ENCODE data around the gene PEPD. TPM values are rescaled to one million over a fixed set of nuclear protein-coding genes. Genes with fewer than 3 reads are reported as not detected.

The PEPD gene
- total RNA-seq, 4 donors from 2014 or later, result 92.6 to 323 (median 218) TPM

GRCh38 chr19:33509774-33510173 is 11.8 kb downstream of the PEPD start:
- in situ Hi-C loops (cut with MboI; ENCODE audit: low pct_ligation_motif_present in 1 of 4, low pct_unique_long_range_greater_than_20kb in 1 of 4, low sequenced_read_pairs in 3 of 4), result no loop called here
- Histone ChIP-seq H3K4me1 (no peaks in the 10 kb centered on the region), H3K36me3 (no peaks in the 10 kb centered on the region), H3K27me3 (no peaks in the 10 kb centered on the region), H3K9me3 (no peaks in the 10 kb centered on the region), H3K27ac (no peak overlapping the region), H3K4me3 (no peak overlapping the region)
- DNase-seq, result no peak
- WGBS, 2 donors (ENCODE audit: low coverage in 1 of 2), result 91% methylated on average over 14 of the region's 15 CpGs; no CpG with 5 or more reads in 1 of the 2 donors
- intact Hi-C loops (cut with DNase I; ENCODE audit: low total_unique reads), result no loop called here
- no peak for TF ChIP-seq CTCF (IDR thresholded peaks at IDR 0.05)
- TF ChIP-seq POLR2A (IDR thresholded peaks at IDR 0.05), result no peak
- TF ChIP-seq EP300 (IDR thresholded peaks at IDR 0.05; ENCODE audit: low read depth), result no peak
- no peak for TF ChIP-seq POLR2AphosphoS5 (IDR thresholded peaks at IDR 0.05)

GRCh38 chr19:33508941-33509614 is 12.5 kb downstream of the PEPD start:
- H3K4me1 ChIP-seq, result no peaks in the 10 kb centered on the region
- in situ Hi-C loops (cut with MboI; ENCODE audit: low pct_ligation_motif_present in 1 of 4, low pct_unique_long_range_greater_than_20kb in 1 of 4, low sequenced_read_pairs in 3 of 4) (no loop called here), intact Hi-C loops (cut with DNase I; ENCODE audit: low total_unique reads) (no loop called here)
- no peaks in the 10 kb centered on the region for H3K9me3 ChIP-seq
- no peaks in the 10 kb centered on the region for H3K27me3 ChIP-seq
- no peak overlapping the region for H3K4me3 ChIP-seq
- 57% methylated on average over 12 of the region's 12 CpGs; no CpG with 5 or more reads in 1 of the 2 donors for whole genome bisulfite sequencing, 2 donors (ENCODE audit: low coverage in 1 of 2)
- no peaks in the 10 kb centered on the region for H3K36me3 ChIP-seq
- H3K27ac ChIP-seq, result no peak overlapping the region
- TF ChIP-seq EP300 (IDR thresholded peaks at IDR 0.05; ENCODE audit: low read depth), result no peak
- no peak for TF ChIP-seq POLR2AphosphoS5 (IDR thresholded peaks at IDR 0.05)
- no peak for TF ChIP-seq POLR2A (IDR thresholded peaks at IDR 0.05)
- TF ChIP-seq CTCF (IDR thresholded peaks at IDR 0.05), result no peak
- no peak for DNase-seq

- H3K9me3 ChIP-seq, result no peaks in the 10 kb centered on the region
- H3K4me1 ChIP-seq, result no peaks in the 10 kb centered on the region
- H3K36me3 ChIP-seq, result no peaks in the 10 kb centered on the region
- no peaks in the 10 kb centered on the region for H3K27me3 ChIP-seq
- in situ Hi-C loops (cut with MboI; ENCODE audit: low pct_ligation_motif_present in 1 of 4, low pct_unique_long_range_greater_than_20kb in 1 of 4, low sequenced_read_pairs in 3 of 4) (no loop called here), intact Hi-C loops (cut with DNase I; ENCODE audit: low total_unique reads) (no loop called here)
- H3K27ac ChIP-seq, result no peak overlapping the region
- no peak for TF ChIP-seq EP300 (IDR thresholded peaks at IDR 0.05; ENCODE audit: low read depth)
- H3K4me3 ChIP-seq, result no peak overlapping the region
- no peak for DNase-seq
- 83 to 93% methylated on average over 1 to 12 of the region's 12 CpGs for WGBS, 2 donors (ENCODE audit: low coverage in 1 of 2)
Observed at GRCh38 chr19:33508431-33508830, 13.2 kb downstream of the PEPD start.

- Histone ChIP-seq H3K4me3 (no peak overlapping the region), H3K27ac (no peak overlapping the region), H3K9me3 (no peaks in the 10 kb centered on the region), H3K27me3 (no peaks in the 10 kb centered on the region), H3K4me1 (no peaks in the 10 kb centered on the region), H3K36me3 (no peaks in the 10 kb centered on the region)
- intact Hi-C loops (cut with DNase I; ENCODE audit: low total_unique reads) (no loop called here), in situ Hi-C loops (cut with MboI; ENCODE audit: low pct_ligation_motif_present in 1 of 4, low pct_unique_long_range_greater_than_20kb in 1 of 4, low sequenced_read_pairs in 3 of 4) (no loop called here)
- 83 to 97% methylated on average over 1 to 4 of the region's 7 CpGs for WGBS, 2 donors (ENCODE audit: low coverage in 1 of 2)
- no peak for DNase-seq
- no peak for TF ChIP-seq CTCF (IDR thresholded peaks at IDR 0.05)
Observed at GRCh38 chr19:33508009-33508408, 13.6 kb downstream of the PEPD start.

Measured in transverse colon (tissue), 4 donors.